ENCODE results near the gene ZNF792.

Gene ZNF792

GRCh38 chr19:34982275-34982674 lies 18.2 kb upstream of the ZNF792 start:
- no peak overlapping the region for H3K27ac ChIP-seq (ENCODE audit: low read length, poor library complexity, severe bottlenecking)
- H2AK5ac ChIP-seq (ENCODE audit: low read length, severe bottlenecking) = no peak overlapping the region
- DNase-seq = no peak
- no peak overlapping the region for H3K18ac ChIP-seq (ENCODE audit: low read depth in 1 of 2, low read length in 2 of 2)
- H2AFZ ChIP-seq (ENCODE audit: low read depth, low read length) = no peak overlapping the region
- no peak overlapping the region for H4K8ac ChIP-seq (ENCODE audit: low read length)
- H3K79me1 ChIP-seq (replicated peaks; ENCODE audit: low read length, poor library complexity, severe bottlenecking) = no peaks in the 10 kb centered on the region
- no peak overlapping the region for H3K23ac ChIP-seq (ENCODE audit: low read length in 2 of 2)
- peaks cover 3 to 23% of the 10 kb centered on the region in 2 experiments for H3K27me3 ChIP-seq (ENCODE audit: control insufficient read depth in 1 of 2, insufficient read depth in 1 of 2, low read length in 2 of 2)
- 100% methylated on average over 2 of the region's 5 CpGs for WGBS
- no peaks in the 10 kb centered on the region for H3K36me3 ChIP-seq (ENCODE audit: control insufficient read depth in 1 of 2, insufficient read depth in 2 of 2, low read depth in 1 of 2, low read length in 2 of 2)
- H3K9me3 ChIP-seq (ENCODE audit: control insufficient read depth, low read length) = no peaks in the 10 kb centered on the region
- H4K91ac ChIP-seq (ENCODE audit: low read length) = no peak overlapping the region
- H3K9ac ChIP-seq (ENCODE audit: low read length) = no peak overlapping the region
- H3K4me2 ChIP-seq (ENCODE audit: low read length, poor library complexity, severe bottlenecking) = no peak overlapping the region
- no peak overlapping the region for H2BK15ac ChIP-seq (ENCODE audit: low read depth, poor library complexity, severe bottlenecking)
- H3K4me3 ChIP-seq (ENCODE audit: insufficient read depth in 1 of 2, low read depth in 1 of 2, low read length in 2 of 2) = no peak overlapping the region
- peaks cover 2% of the 10 kb centered on the region for H3K4me1 ChIP-seq (ENCODE audit: control insufficient read depth, insufficient read depth, low read depth, low read length)
- no peak overlapping the region for H2BK12ac ChIP-seq (ENCODE audit: low read length in 2 of 2)
- no peak overlapping the region for H2BK5ac ChIP-seq (ENCODE audit: low read depth, low read length, poor library complexity, severe bottlenecking)
- H3K14ac ChIP-seq (ENCODE audit: low read length in 2 of 2) = no peak overlapping the region
- no peak overlapping the region for H3K4ac ChIP-seq (ENCODE audit: low read depth in 1 of 2, low read length in 2 of 2)
- H2BK120ac ChIP-seq (ENCODE audit: low read depth, low read length) = no peak overlapping the region

- Histone ChIP-seq H4K8ac (ENCODE audit: low read length) (no peak overlapping the region), H3K18ac (ENCODE audit: low read depth in 1 of 2, low read length in 2 of 2) (no peak overlapping the region), H3K27me3 (ENCODE audit: control insufficient read depth in 1 of 2, insufficient read depth in 1 of 2, low read length in 2 of 2) (peaks cover 0 to 23% of the 10 kb centered on the region in 2 experiments), H3K9ac (ENCODE audit: low read length) (no peak overlapping the region), H3K36me3 (ENCODE audit: control insufficient read depth in 1 of 2, insufficient read depth in 2 of 2, low read depth in 1 of 2, low read length in 2 of 2) (no peaks in the 10 kb centered on the region), H3K9me3 (ENCODE audit: control insufficient read depth, low read length) (no peaks in the 10 kb centered on the region), H3K27ac (ENCODE audit: low read length, poor library complexity, severe bottlenecking) (no peak overlapping the region), H2AK5ac (ENCODE audit: low read length, severe bottlenecking) (no peak overlapping the region), H3K79me1 (replicated peaks; ENCODE audit: low read length, poor library complexity, severe bottlenecking) (no peaks in the 10 kb centered on the region), H2BK12ac (ENCODE audit: low read length in 2 of 2) (no peak overlapping the region), H4K91ac (ENCODE audit: low read length) (no peak overlapping the region), H2BK120ac (ENCODE audit: low read depth, low read length) (no peak overlapping the region), H2BK15ac (ENCODE audit: low read depth, poor library complexity, severe bottlenecking) (no peak overlapping the region), H3K23ac (ENCODE audit: low read length in 2 of 2) (no peak overlapping the region), H3K4ac (ENCODE audit: low read depth in 1 of 2, low read length in 2 of 2) (no peak overlapping the region), H3K4me3 (ENCODE audit: insufficient read depth in 1 of 2, low read depth in 1 of 2, low read length in 2 of 2) (no peak overlapping the region), H2AFZ (ENCODE audit: low read depth, low read length) (no peak overlapping the region), H3K14ac (ENCODE audit: low read length in 2 of 2) (no peak overlapping the region), H3K4me1 (ENCODE audit: control insufficient read depth, insufficient read depth, low read depth, low read length) (no peaks in the 10 kb centered on the region), H3K4me2 (ENCODE audit: low read length, poor library complexity, severe bottlenecking) (no peak overlapping the region), H2BK5ac (ENCODE audit: low read depth, low read length, poor library complexity, severe bottlenecking) (no peak overlapping the region)
- 77% methylated on average over 10 of the region's 12 CpGs for WGBS
- no peak for DNase-seq
These were observed 16.0 kb upstream of the ZNF792 start for GRCh38 chr19:34979819-34980640.

- peaks cover 1% of the 10 kb centered on the region for H3K4me1 ChIP-seq (ENCODE audit: control insufficient read depth, insufficient read depth, low read depth, low read length)
- no peaks in the 10 kb centered on the region for H3K36me3 ChIP-seq (ENCODE audit: control insufficient read depth in 1 of 2, insufficient read depth in 2 of 2, low read depth in 1 of 2, low read length in 2 of 2)
- H4K91ac ChIP-seq (ENCODE audit: low read length) = peak overlapping the region; percentile 37
- no peak overlapping the region for H3K18ac ChIP-seq (ENCODE audit: low read depth in 1 of 2, low read length in 2 of 2)
- no peak overlapping the region for H3K9ac ChIP-seq (ENCODE audit: low read length)
- H2AFZ ChIP-seq (ENCODE audit: low read depth, low read length) = no peak overlapping the region
- no peak overlapping the region for H2AK5ac ChIP-seq (ENCODE audit: low read length, severe bottlenecking)
- 88% methylated on average over 1 of the region's 3 CpGs for WGBS
- no peak overlapping the region for H2BK12ac ChIP-seq (ENCODE audit: low read length in 2 of 2)
- no peak overlapping the region for H3K23ac ChIP-seq (ENCODE audit: low read length in 2 of 2)
- no peak overlapping the region for H2BK120ac ChIP-seq (ENCODE audit: low read depth, low read length)
- no peak overlapping the region for H3K4ac ChIP-seq (ENCODE audit: low read depth in 1 of 2, low read length in 2 of 2)
- H3K27me3 ChIP-seq (ENCODE audit: control insufficient read depth in 1 of 2, insufficient read depth in 1 of 2, low read length in 2 of 2) = peaks cover 4 to 21% of the 10 kb centered on the region in 2 experiments
- H3K4me2 ChIP-seq (ENCODE audit: low read length, poor library complexity, severe bottlenecking) = no peak overlapping the region
- no peak for DNase-seq
- H3K79me1 ChIP-seq (replicated peaks; ENCODE audit: low read length, poor library complexity, severe bottlenecking) = no peaks in the 10 kb centered on the region
- H3K14ac ChIP-seq (ENCODE audit: low read length in 2 of 2) = no peak overlapping the region
- H3K9me3 ChIP-seq (ENCODE audit: control insufficient read depth, low read length) = no peaks in the 10 kb centered on the region
- no peak overlapping the region for H2BK15ac ChIP-seq (ENCODE audit: low read depth, poor library complexity, severe bottlenecking)
- no peak overlapping the region for H2BK5ac ChIP-seq (ENCODE audit: low read depth, low read length, poor library complexity, severe bottlenecking)
- H3K4me3 ChIP-seq (ENCODE audit: insufficient read depth in 1 of 2, low read depth in 1 of 2, low read length in 2 of 2) = no peak overlapping the region
- H3K27ac ChIP-seq (ENCODE audit: low read length, poor library complexity, severe bottlenecking) = no peak overlapping the region
- H4K8ac ChIP-seq (ENCODE audit: low read length) = no peak overlapping the region
These were observed 12.6 kb upstream of the ZNF792 start for GRCh38 chr19:34976611-34977010.

- Histone ChIP-seq H3K4me2 (ENCODE audit: low read length, poor library complexity, severe bottlenecking) (no peak overlapping the region), H3K4me1 (ENCODE audit: control insufficient read depth, insufficient read depth, low read depth, low read length) (peaks cover 1% of the 10 kb centered on the region), H3K27ac (ENCODE audit: low read length, poor library complexity, severe bottlenecking) (no peak overlapping the region), H3K4ac (ENCODE audit: low read depth in 1 of 2, low read length in 2 of 2) (no peak overlapping the region), H2AK5ac (ENCODE audit: low read length, severe bottlenecking) (no peak overlapping the region), H2BK120ac (ENCODE audit: low read depth, low read length) (no peak overlapping the region), H3K23ac (ENCODE audit: low read length in 2 of 2) (no peak overlapping the region), H2BK15ac (ENCODE audit: low read depth, poor library complexity, severe bottlenecking) (no peak overlapping the region), H3K4me3 (ENCODE audit: insufficient read depth in 1 of 2, low read depth in 1 of 2, low read length in 2 of 2) (no peak overlapping the region), H3K9ac (ENCODE audit: low read length) (no peak overlapping the region), H2AFZ (ENCODE audit: low read depth, low read length) (no peak overlapping the region), H3K36me3 (ENCODE audit: control insufficient read depth in 1 of 2, insufficient read depth in 2 of 2, low read depth in 1 of 2, low read length in 2 of 2) (no peaks in the 10 kb centered on the region), H3K14ac (ENCODE audit: low read length in 2 of 2) (no peak overlapping the region), H3K79me1 (replicated peaks; ENCODE audit: low read length, poor library complexity, severe bottlenecking) (no peaks in the 10 kb centered on the region), H2BK12ac (ENCODE audit: low read length in 2 of 2) (no peak overlapping the region), H3K9me3 (ENCODE audit: control insufficient read depth, low read length) (no peaks in the 10 kb centered on the region), H4K8ac (ENCODE audit: low read length) (no peak overlapping the region), H4K91ac (ENCODE audit: low read length) (no peak overlapping the region), H2BK5ac (ENCODE audit: low read depth, low read length, poor library complexity, severe bottlenecking) (no peak overlapping the region), H3K18ac (ENCODE audit: low read depth in 1 of 2, low read length in 2 of 2) (no peak overlapping the region), H3K27me3 (ENCODE audit: control insufficient read depth in 1 of 2, insufficient read depth in 1 of 2, low read length in 2 of 2) (peaks cover 4 to 19% of the 10 kb centered on the region in 2 experiments)
- WGBS = 76% methylated on average over 3 of the region's 5 CpGs
- no peak for DNase-seq
These were observed 11.0 kb upstream of the ZNF792 start for GRCh38 chr19:34975056-34975455.

Measured in mesenchymal stem cell (in vitro differentiated cells and primary cell).